ENCODE results near the gene ZNF280A.
"Not testable (repeated sequence)": the region's sequence is repeated elsewhere in the genome, so short reads cannot be mapped to it uniquely, and the experiment has no call there.

The ZNF280A gene

DNA sequence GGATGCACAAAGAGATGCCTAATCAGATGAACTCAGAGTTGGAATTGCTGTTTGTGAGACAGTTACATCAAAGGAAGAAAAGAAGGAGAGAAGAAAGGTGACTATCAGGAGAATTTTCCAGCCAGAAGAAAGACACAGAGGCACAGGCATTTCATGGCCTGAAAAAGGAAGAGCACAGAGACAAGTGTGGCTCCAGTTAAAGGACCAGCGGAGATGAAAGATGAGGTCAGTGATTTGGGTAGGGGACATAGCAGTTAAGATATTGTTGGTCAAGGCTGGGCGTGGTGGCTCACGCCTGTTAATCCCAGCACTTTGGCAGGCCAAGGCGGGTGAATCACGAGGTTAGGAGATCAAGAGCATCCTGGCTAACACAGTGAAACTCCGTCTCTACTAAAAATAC, 3.4 kb upstream of the ZNF280A start:
- TF ChIP-seq, protein P1, sequence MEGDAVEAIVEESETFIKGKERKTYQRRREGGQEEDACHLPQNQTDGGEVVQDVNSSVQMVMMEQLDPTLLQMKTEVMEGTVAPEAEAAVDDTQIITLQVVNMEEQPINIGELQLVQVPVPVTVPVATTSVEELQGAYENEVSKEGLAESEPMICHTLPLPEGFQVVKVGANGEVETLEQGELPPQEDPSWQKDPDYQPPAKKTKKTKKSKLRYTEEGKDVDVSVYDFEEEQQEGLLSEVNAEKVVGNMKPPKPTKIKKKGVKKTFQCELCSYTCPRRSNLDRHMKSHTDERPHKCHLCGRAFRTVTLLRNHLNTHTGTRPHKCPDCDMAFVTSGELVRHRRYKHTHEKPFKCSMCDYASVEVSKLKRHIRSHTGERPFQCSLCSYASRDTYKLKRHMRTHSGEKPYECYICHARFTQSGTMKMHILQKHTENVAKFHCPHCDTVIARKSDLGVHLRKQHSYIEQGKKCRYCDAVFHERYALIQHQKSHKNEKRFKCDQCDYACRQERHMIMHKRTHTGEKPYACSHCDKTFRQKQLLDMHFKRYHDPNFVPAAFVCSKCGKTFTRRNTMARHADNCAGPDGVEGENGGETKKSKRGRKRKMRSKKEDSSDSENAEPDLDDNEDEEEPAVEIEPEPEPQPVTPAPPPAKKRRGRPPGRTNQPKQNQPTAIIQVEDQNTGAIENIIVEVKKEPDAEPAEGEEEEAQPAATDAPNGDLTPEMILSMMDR (IDR thresholded peaks at IDR 0.05; ENCODE audit: borderline replicate concordance, insufficient read depth, low read depth, low read length), result no peak
- no peak overlapping the region for H3K4me3 ChIP-seq (ENCODE audit: low read depth, low read length)

- no peak overlapping the region for H3K4me3 ChIP-seq (ENCODE audit: low read depth, low read length)
- TF ChIP-seq, protein P1 (IDR thresholded peaks at IDR 0.05; ENCODE audit: borderline replicate concordance, insufficient read depth, low read depth, low read length), result no peak
These were observed 1.6 kb upstream of the ZNF280A start for GRCh38 chr22:22521631-22522030.

DNA sequence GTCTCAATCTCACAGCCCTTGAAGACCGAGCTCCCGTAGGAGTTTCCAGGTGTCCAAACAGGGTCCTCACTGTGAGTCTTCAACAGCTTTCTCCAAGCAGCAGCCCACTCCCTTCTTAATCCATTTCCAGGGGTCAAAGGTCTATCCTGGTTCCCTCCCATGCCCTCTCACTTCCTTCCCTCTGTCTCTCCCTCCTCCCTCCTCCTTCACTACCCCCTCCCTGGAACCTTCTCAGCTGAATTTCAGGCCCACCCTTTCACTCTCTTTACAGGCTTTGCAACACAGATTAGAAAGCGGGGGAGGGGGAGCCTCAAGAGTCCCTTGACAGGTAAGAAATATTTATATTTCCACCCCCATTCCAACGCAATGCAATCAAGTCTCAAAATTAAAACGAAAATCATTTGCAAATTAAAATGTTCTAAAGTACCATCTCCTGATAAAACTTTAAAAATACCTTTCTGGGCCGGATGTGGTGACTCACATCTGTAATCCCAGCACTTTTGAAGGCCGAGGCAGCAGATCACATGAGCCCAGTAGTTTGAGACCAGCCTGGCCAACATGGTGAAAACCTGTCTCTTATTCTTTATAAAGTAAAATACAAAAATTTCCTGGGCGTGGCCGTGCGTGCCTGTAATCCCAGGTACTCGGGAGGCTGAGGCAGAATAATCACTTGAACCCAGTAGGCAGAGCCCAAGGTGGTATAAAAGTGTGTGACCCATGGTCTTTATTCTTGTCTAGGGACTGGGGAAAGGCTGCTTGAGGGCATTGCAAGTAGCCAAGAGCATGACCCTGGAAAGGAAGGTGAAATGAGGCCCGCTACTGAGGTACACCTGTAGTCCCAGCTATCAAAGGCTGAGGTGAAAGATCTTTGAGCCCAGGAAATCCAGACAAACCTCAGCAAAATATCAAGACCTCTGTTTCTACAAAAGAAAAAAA, 865 bp upstream of the ZNF280A start:
- no peak overlapping the region for H3K4me3 ChIP-seq (ENCODE audit: low read depth, low read length)
- TF ChIP-seq, protein P1 (IDR thresholded peaks at IDR 0.05; ENCODE audit: borderline replicate concordance, insufficient read depth, low read depth, low read length), result no peak

- TF ChIP-seq, protein P1 (IDR thresholded peaks at IDR 0.05; ENCODE audit: borderline replicate concordance, insufficient read depth, low read depth, low read length), result no peak
- H3K4me3 ChIP-seq (ENCODE audit: low read depth, low read length), result no peak overlapping the region
These were observed 479 bp downstream of the ZNF280A start for GRCh38 chr22:22519591-22519990.

GRCh38 chr22:22516992-22517391, 3.1 kb downstream of the ZNF280A start:
- TF ChIP-seq, protein P1 (IDR thresholded peaks at IDR 0.05; ENCODE audit: borderline replicate concordance, insufficient read depth, low read depth, low read length), result no peak
- H3K4me3 ChIP-seq (ENCODE audit: low read depth, low read length), result no peak overlapping the region

- TF ChIP-seq, protein P1 (IDR thresholded peaks at IDR 0.05; ENCODE audit: borderline replicate concordance, insufficient read depth, low read depth, low read length), result no peak
- no peak overlapping the region for H3K4me3 ChIP-seq (ENCODE audit: low read depth, low read length)
These were observed 4.2 kb downstream of the ZNF280A start for GRCh38 chr22:22515890-22516289.

DNA sequence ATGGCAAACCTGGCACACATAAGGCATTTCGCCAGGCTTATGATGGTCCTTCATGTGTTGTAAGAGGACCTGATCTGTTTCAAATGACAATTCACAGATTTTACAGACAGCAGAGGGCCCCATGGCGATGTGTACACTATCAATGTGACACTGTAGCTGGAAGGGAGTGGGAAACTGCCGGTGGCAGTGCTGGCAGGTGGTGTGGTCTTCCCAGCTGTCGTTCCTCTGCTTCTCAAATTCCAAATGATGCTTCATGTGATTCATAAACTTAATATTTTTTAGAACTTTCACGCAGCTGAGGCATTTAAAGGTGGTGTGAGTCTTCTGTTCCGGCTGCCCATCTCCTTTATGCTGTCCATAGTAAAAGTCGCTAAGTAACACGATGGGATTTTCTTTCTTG, 5.6 kb downstream of the ZNF280A start:
- H3K4me3 ChIP-seq (ENCODE audit: low read depth, low read length), result not testable (repeated sequence)
